ENCODE results near the gene STAMBP.

Gene STAMBP

DNA sequence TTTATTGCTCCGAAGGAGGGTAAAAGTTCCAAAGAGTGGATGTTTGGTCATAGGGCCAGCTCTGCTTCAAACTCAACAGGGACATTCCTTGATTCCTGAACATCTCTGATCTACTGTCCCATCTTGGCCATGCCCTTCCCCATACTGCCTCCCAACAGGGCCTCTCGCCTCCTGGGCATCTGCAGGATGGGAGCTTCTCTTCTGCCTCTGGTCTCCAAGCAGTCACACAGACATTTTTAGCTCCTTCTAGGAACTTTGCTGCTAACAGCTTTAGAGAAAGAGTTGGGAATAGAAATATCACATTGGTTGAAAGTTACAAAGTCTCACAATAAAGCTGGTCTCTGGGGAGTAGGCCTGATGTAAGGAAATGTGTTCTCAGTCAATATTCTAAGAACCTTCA lies 88.5 kb downstream of the STAMBP start:
- DNase-seq (ENCODE audit: insufficient read length, low spot score) = no peak
- TF ChIP-seq, protein P1, sequence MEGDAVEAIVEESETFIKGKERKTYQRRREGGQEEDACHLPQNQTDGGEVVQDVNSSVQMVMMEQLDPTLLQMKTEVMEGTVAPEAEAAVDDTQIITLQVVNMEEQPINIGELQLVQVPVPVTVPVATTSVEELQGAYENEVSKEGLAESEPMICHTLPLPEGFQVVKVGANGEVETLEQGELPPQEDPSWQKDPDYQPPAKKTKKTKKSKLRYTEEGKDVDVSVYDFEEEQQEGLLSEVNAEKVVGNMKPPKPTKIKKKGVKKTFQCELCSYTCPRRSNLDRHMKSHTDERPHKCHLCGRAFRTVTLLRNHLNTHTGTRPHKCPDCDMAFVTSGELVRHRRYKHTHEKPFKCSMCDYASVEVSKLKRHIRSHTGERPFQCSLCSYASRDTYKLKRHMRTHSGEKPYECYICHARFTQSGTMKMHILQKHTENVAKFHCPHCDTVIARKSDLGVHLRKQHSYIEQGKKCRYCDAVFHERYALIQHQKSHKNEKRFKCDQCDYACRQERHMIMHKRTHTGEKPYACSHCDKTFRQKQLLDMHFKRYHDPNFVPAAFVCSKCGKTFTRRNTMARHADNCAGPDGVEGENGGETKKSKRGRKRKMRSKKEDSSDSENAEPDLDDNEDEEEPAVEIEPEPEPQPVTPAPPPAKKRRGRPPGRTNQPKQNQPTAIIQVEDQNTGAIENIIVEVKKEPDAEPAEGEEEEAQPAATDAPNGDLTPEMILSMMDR (IDR thresholded peaks at IDR 0.05; ENCODE audit: insufficient read depth, missing control alignments) = no peak
- no peak for FAIRE-seq

DNA sequence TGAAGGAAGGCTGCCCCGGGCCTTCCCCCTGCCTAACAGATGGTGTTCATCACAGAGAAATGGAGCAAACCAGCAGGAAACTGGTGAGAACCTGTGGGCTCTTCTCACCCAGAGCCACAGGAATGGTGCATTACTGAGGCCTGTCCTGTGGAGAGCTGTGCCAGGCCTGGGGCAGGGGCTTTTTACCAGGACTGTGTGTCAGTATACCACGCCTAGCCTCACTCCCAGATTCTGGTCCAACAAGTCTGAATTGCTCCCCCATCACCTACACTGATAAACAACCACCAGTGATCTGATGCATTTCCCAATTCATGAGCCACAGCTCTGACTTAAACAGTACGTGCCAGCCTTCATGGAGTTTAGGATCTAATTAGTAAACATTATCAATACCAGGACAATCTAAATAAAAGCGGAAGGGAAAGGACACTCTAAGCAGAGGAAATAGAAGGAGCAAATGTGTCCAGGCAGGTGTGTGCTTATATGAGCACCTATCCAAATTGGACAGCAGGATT lies 89.0 kb downstream of the STAMBP start:
- FAIRE-seq (no peak), DNase-seq (ENCODE audit: insufficient read length, low spot score) (no peak)
- TF ChIP-seq, protein P1 (IDR thresholded peaks at IDR 0.05; ENCODE audit: insufficient read depth, missing control alignments) = no peak

- TF ChIP-seq, protein P1 (IDR thresholded peaks at IDR 0.05; ENCODE audit: insufficient read depth, missing control alignments) = no peak
- FAIRE-seq (no peak), DNase-seq (ENCODE audit: insufficient read length, low spot score) (no peak)
Measured at GRCh38 chr2:73918856-73919255, 90.1 kb downstream of the STAMBP start.

GRCh38 chr2:73919596-73920228 lies 91.0 kb downstream of the STAMBP start:
- FAIRE-seq (no peak), DNase-seq (ENCODE audit: insufficient read length, low spot score) (no peak)
- TF ChIP-seq, protein P1 (IDR thresholded peaks at IDR 0.05; ENCODE audit: insufficient read depth, missing control alignments) = no peak

- peak; percentile 22 for DNase-seq (ENCODE audit: insufficient read length, low spot score)
- TF ChIP-seq, protein P1 (IDR thresholded peaks at IDR 0.05; ENCODE audit: insufficient read depth, missing control alignments) = peak; percentile 27
- FAIRE-seq = no peak
Measured at GRCh38 chr2:73920577-73921545, 92.1 kb downstream of the STAMBP start.

GRCh38 chr2:73921581-73921980 lies 92.8 kb downstream of the STAMBP start:
- DNase-seq (ENCODE audit: insufficient read length, low spot score) (no peak), FAIRE-seq (no peak)
- TF ChIP-seq, protein P1 (IDR thresholded peaks at IDR 0.05; ENCODE audit: insufficient read depth, missing control alignments) = no peak
